Measurements from ENCODE around the gene GPX1.
"Not testable (repeated sequence)": the region's sequence is repeated elsewhere in the genome, so short reads cannot be mapped to it uniquely, and the experiment has no call there.

GPX1 gene

GRCh38 chr3:49349348-49350114 is 8.6 kb downstream of the GPX1 start:
- no peaks in the 10 kb centered on the region for H3K36me3 ChIP-seq (ENCODE audit: insufficient read depth, low read length)
- H3K27me3 ChIP-seq (ENCODE audit: insufficient read depth, low read length): no peaks in the 10 kb centered on the region
- no peak overlapping the region for H3K4me3 ChIP-seq (ENCODE audit: low read length)
- H3K9me3 ChIP-seq (ENCODE audit: low read length): no peaks in the 10 kb centered on the region
- no peaks in the 10 kb centered on the region for H3K4me1 ChIP-seq (ENCODE audit: insufficient read depth, low read length)
- H2AFZ ChIP-seq (ENCODE audit: low read depth, low read length): no peak overlapping the region

- H3K4me3 ChIP-seq (ENCODE audit: low read length); H3K27me3 ChIP-seq (ENCODE audit: insufficient read depth, low read length); H2AFZ ChIP-seq (ENCODE audit: low read depth, low read length); H3K9me3 ChIP-seq (ENCODE audit: low read length); H3K4me1 ChIP-seq (ENCODE audit: insufficient read depth, low read length); H3K36me3 ChIP-seq (ENCODE audit: insufficient read depth, low read length): not testable (repeated sequence)
These were observed 9.8 kb downstream of the GPX1 start for GRCh38 chr3:49348361-49348760.

- Histone ChIP-seq H3K4me3 (ENCODE audit: low read length) (no peak overlapping the region), H3K27me3 (ENCODE audit: insufficient read depth, low read length) (no peaks in the 10 kb centered on the region), H3K36me3 (ENCODE audit: insufficient read depth, low read length) (no peaks in the 10 kb centered on the region), H3K9me3 (ENCODE audit: low read length) (no peaks in the 10 kb centered on the region), H2AFZ (ENCODE audit: low read depth, low read length) (no peak overlapping the region), H3K4me1 (ENCODE audit: insufficient read depth, low read length) (no peaks in the 10 kb centered on the region)
These were observed 11.3 kb downstream of the GPX1 start for GRCh38 chr3:49346797-49347251.

- Histone ChIP-seq H3K9me3 (ENCODE audit: low read length) (no peaks in the 10 kb centered on the region), H2AFZ (ENCODE audit: low read depth, low read length) (no peak overlapping the region), H3K36me3 (ENCODE audit: insufficient read depth, low read length) (no peaks in the 10 kb centered on the region), H3K4me1 (ENCODE audit: insufficient read depth, low read length) (peaks cover 5% of the 10 kb centered on the region), H3K4me3 (ENCODE audit: low read length) (no peak overlapping the region), H3K27me3 (ENCODE audit: insufficient read depth, low read length) (no peaks in the 10 kb centered on the region)
These were observed 15.0 kb downstream of the GPX1 start for GRCh38 chr3:49343163-49343562.

GRCh38 chr3:49341996-49342395 is 16.2 kb downstream of the GPX1 start:
- H3K9me3 ChIP-seq (ENCODE audit: low read length): no peaks in the 10 kb centered on the region
- H3K27me3 ChIP-seq (ENCODE audit: insufficient read depth, low read length): no peaks in the 10 kb centered on the region
- peaks cover 5% of the 10 kb centered on the region for H3K4me1 ChIP-seq (ENCODE audit: insufficient read depth, low read length)
- H3K4me3 ChIP-seq (ENCODE audit: low read length): no peak overlapping the region
- no peaks in the 10 kb centered on the region for H3K36me3 ChIP-seq (ENCODE audit: insufficient read depth, low read length)
- H2AFZ ChIP-seq (ENCODE audit: low read depth, low read length): no peak overlapping the region

GRCh38 chr3:49339941-49340800 is 18.0 kb downstream of the GPX1 start, which contains the start of gene USP4:
Gene USP4, minus strand, starts transcription at chr3:49340053. Its CDS starts 29 bp downstream, at chr3:49340024.
- Histone ChIP-seq H2AFZ (ENCODE audit: low read depth, low read length) (peak within 1 kb of the TSS; percentile 84), H3K4me1 (ENCODE audit: insufficient read depth, low read length) (peaks cover 5% of the 10 kb centered on the region), H3K9me3 (ENCODE audit: low read length) (no peaks in the 10 kb centered on the region), H3K27me3 (ENCODE audit: insufficient read depth, low read length) (no peaks in the 10 kb centered on the region), H3K36me3 (ENCODE audit: insufficient read depth, low read length) (peaks cover 8% of the 10 kb centered on the region), H3K4me3 (ENCODE audit: low read length) (peak within 1 kb of the TSS; percentile 66)

GRCh38 chr3:49339581-49339940 is 18.6 kb downstream of the GPX1 start:
- Histone ChIP-seq H2AFZ (ENCODE audit: low read depth, low read length) (peak overlapping the region; percentile 84), H3K4me1 (ENCODE audit: insufficient read depth, low read length) (peaks cover 5% of the 10 kb centered on the region), H3K36me3 (ENCODE audit: insufficient read depth, low read length) (peaks cover 15% of the 10 kb centered on the region), H3K9me3 (ENCODE audit: low read length) (no peaks in the 10 kb centered on the region), H3K4me3 (ENCODE audit: low read length) (peak overlapping the region; percentile 66), H3K27me3 (ENCODE audit: insufficient read depth, low read length) (no peaks in the 10 kb centered on the region)

- no peaks in the 10 kb centered on the region for H3K4me1 ChIP-seq (ENCODE audit: insufficient read depth, low read length)
- H3K27me3 ChIP-seq (ENCODE audit: insufficient read depth, low read length): no peaks in the 10 kb centered on the region
- H3K36me3 ChIP-seq (ENCODE audit: insufficient read depth, low read length): peaks cover 45% of the 10 kb centered on the region
- H3K4me3 ChIP-seq (ENCODE audit: low read length): no peak overlapping the region
- peaks cover 3% of the 10 kb centered on the region for H3K9me3 ChIP-seq (ENCODE audit: low read length)
- no peak overlapping the region for H2AFZ ChIP-seq (ENCODE audit: low read depth, low read length)
These were observed 24.1 kb downstream of the GPX1 start for GRCh38 chr3:49333916-49334633.

GRCh38 chr3:49333091-49333490 is 25.1 kb downstream of the GPX1 start:
- Histone ChIP-seq H3K4me3 (ENCODE audit: low read length) (no peak overlapping the region), H3K36me3 (ENCODE audit: insufficient read depth, low read length) (peaks cover 49% of the 10 kb centered on the region), H2AFZ (ENCODE audit: low read depth, low read length) (no peak overlapping the region)

GRCh38 chr3:49329186-49329585 is 29.0 kb downstream of the GPX1 start:
- peaks cover 62% of the 10 kb centered on the region for H3K36me3 ChIP-seq (ENCODE audit: insufficient read depth, low read length)
- H3K9me3 ChIP-seq (ENCODE audit: low read length): peaks cover 3% of the 10 kb centered on the region
- no peaks in the 10 kb centered on the region for H3K27me3 ChIP-seq (ENCODE audit: insufficient read depth, low read length)
- H3K4me1 ChIP-seq (ENCODE audit: insufficient read depth, low read length): no peaks in the 10 kb centered on the region
- H3K4me3 ChIP-seq (ENCODE audit: low read length): no peak overlapping the region
- no peak overlapping the region for H2AFZ ChIP-seq (ENCODE audit: low read depth, low read length)

More at GRCh38 chr3:49333091-49333490, 25.1 kb downstream of the GPX1 start:
- Histone ChIP-seq H3K9me3 (ENCODE audit: low read length) (peaks cover 3% of the 10 kb centered on the region), H3K27me3 (ENCODE audit: insufficient read depth, low read length) (no peaks in the 10 kb centered on the region), H3K4me1 (ENCODE audit: insufficient read depth, low read length) (no peaks in the 10 kb centered on the region)

- peaks cover 63% of the 10 kb centered on the region for H3K36me3 ChIP-seq (ENCODE audit: insufficient read depth, low read length)
- not testable (repeated sequence) for H3K27me3 ChIP-seq (ENCODE audit: insufficient read depth, low read length); H3K4me1 ChIP-seq (ENCODE audit: insufficient read depth, low read length); H2AFZ ChIP-seq (ENCODE audit: low read depth, low read length); H3K9me3 ChIP-seq (ENCODE audit: low read length); H3K4me3 ChIP-seq (ENCODE audit: low read length)
These were observed 29.8 kb downstream of the GPX1 start for GRCh38 chr3:49328350-49328749.

- Histone ChIP-seq H3K4me1 (ENCODE audit: insufficient read depth, low read length) (no peaks in the 10 kb centered on the region), H3K36me3 (ENCODE audit: insufficient read depth, low read length) (peaks cover 61% of the 10 kb centered on the region), H3K9me3 (ENCODE audit: low read length) (peaks cover 3% of the 10 kb centered on the region), H3K4me3 (ENCODE audit: low read length) (no peak overlapping the region), H3K27me3 (ENCODE audit: insufficient read depth, low read length) (no peaks in the 10 kb centered on the region), H2AFZ (ENCODE audit: low read depth, low read length) (no peak overlapping the region)
These were observed 30.7 kb downstream of the GPX1 start for GRCh38 chr3:49327485-49327884.

- Histone ChIP-seq H3K27me3 (ENCODE audit: insufficient read depth, low read length) (no peaks in the 10 kb centered on the region), H3K4me3 (ENCODE audit: low read length) (no peak overlapping the region), H3K9me3 (ENCODE audit: low read length) (no peaks in the 10 kb centered on the region), H3K4me1 (ENCODE audit: insufficient read depth, low read length) (no peaks in the 10 kb centered on the region), H3K36me3 (ENCODE audit: insufficient read depth, low read length) (peaks cover 73% of the 10 kb centered on the region), H2AFZ (ENCODE audit: low read depth, low read length) (no peak overlapping the region)
These were observed 33.4 kb downstream of the GPX1 start for GRCh38 chr3:49324768-49325167.

Measured in neuron (in vitro differentiated cells).